ENCODE data around the gene PABPN1. TPM values are rescaled to one million over a fixed set of nuclear protein-coding genes. Genes with fewer than 3 reads are reported as not detected.

Gene PABPN1
- total and polyA plus RNA-seq, 2 of the 13 experiments (the other 11 are each of a cell fraction or from before 2014, with no cell fraction given) = 233 to 524 TPM

- TF ChIP-seq ZFX (CRISPR knock-in tag; IDR thresholded peaks at IDR 0.05; ENCODE audit: low read depth) (no peak), TRIM22 (IDR thresholded peaks at IDR 0.05) (no peak), BATF2 (CRISPR knock-in tag; IDR thresholded peaks at IDR 0.05) (no peak), ZNF20 (CRISPR knock-in tag; IDR thresholded peaks at IDR 0.05) (peak; percentile 28; the same call in 1 of the 2 replicates), BCL3 (CRISPR knock-in tag; IDR thresholded peaks at IDR 0.05) (no peak; the same call in 1 of the 2 replicates), ZNF124 (CRISPR knock-in tag; IDR thresholded peaks at IDR 0.05) (peak; percentile 95), SCMH1 (CRISPR knock-in tag; IDR thresholded peaks at IDR 0.05; ENCODE audit: borderline replicate concordance) (no peak), YEATS2 (CRISPR knock-in tag; IDR thresholded peaks at IDR 0.05; ENCODE audit: borderline replicate concordance) (peak; percentile 74; the same call in 1 of the 2 replicates), ZNF558 (CRISPR knock-in tag; IDR thresholded peaks at IDR 0.05; ENCODE audit: borderline replicate concordance) (no peak), ZNF263 (CRISPR knock-in tag; IDR thresholded peaks at IDR 0.05) (peak; percentile 89), ZNF317 (CRISPR knock-in tag; IDR thresholded peaks at IDR 0.05) (no peak), STAG1 (CRISPR knock-in tag; IDR thresholded peaks at IDR 0.05) (peak; percentile 50), HDAC6 (IDR thresholded peaks at IDR 0.05; ENCODE audit: low read depth, low read length) (no peak), DDIT3 (CRISPR knock-in tag; IDR thresholded peaks at IDR 0.05) (peak; percentile 89; the same call in 1 of the 2 replicates), CENPBD1 (CRISPR knock-in tag; IDR thresholded peaks at IDR 0.05; ENCODE audit: borderline replicate concordance, low read depth) (no peak), UBTF (CRISPR knock-in tag; IDR thresholded peaks at IDR 0.05) (peak; percentile 88), PTBP1 (IDR thresholded peaks at IDR 0.05; ENCODE audit: low read depth, low read length, poor library complexity, severe bottlenecking) (peak; percentile 90), BCLAF1 (IDR thresholded peaks at IDR 0.05) (no peak), ZSCAN22 (CRISPR knock-in tag; IDR thresholded peaks at IDR 0.05) (no peak), PRPF4 (IDR thresholded peaks at IDR 0.05; ENCODE audit: low read depth, low read length, poor library complexity, severe bottlenecking) (no peak)
Observed at GRCh38 chr14:23301288-23301968, 19.8 kb upstream of the PABPN1 start (continued).
